HepG2 (cell line): ENCODE results near the gene PPP2R5D. TPM values are rescaled to one million over a fixed set of nuclear protein-coding genes. Genes with fewer than 3 reads are reported as not detected.
A peak's percentile ranks its signal among the peaks of the same experiment; 100 is the strongest.

Experiments
- ATAC-seq: fragments of 200-7000 bp; cut with Tn5 transposase; 3 replicates; pipeline ENCODE4 v1.9.1; 2020; ENCODE audit warnings: mild to moderate bottlenecking, moderate library complexity
- BruUV-seq: library from RNA; stranded (reverse); fragments of 400-500 nt; replicated peaks from 2 replicates; lab custom pipeline; 2021; lab: Mats Ljungman, UMichigan
- CTCF ChIA-PET: fragments of 300-600 bp; formaldehyde crosslinking; extraction: SDS; loops from one replicate; lab custom pipeline; 2021; ENCODE audit warnings: low total read pairs, inconsistent platforms, low intra/inter-chr PET ratio; lab: Yijun Ruan, JAX
- POLR2A ChIA-PET: fragments of 350-600 bp; sonication (Branson Sonifier 250); formaldehyde crosslinking; loops from one replicate; lab custom pipeline; 2020; ENCODE audit warnings: antibody characterized with exemption, inconsistent platforms; lab: Yijun Ruan, JAX
- DNase-seq: peaks from one replicate; pipeline ENCODE4 v3.0.0-alpha.2; 2015; ENCODE audit warnings: low spot score
- FAIRE-seq: peaks from 3 replicates; lab custom pipeline; 2011; peaks lifted over from hg19 to GRCh38; lab: Jason Lieb, UNC
- H2AFZ ChIP-seq: one replicate; pipeline ENCODE4 v1.6.1; 2011; ENCODE audit warnings: low read length, inconsistent platforms
- H3K27ac ChIP-seq: fragments of 300-600 bp; 3 replicates; pipeline ENCODE4 v1.8.0; 2011; ENCODE audit warnings: mixed run types, mild to moderate bottlenecking, mixed read lengths, low read length, inconsistent platforms; ENCODE audit not compliant: insufficient read depth; ENCODE audit errors: extremely low read length
- H3K27me3 ChIP-seq, 2 experiments: fragments of 200-600 bp in 1 of 2; 2 replicates in 1 of 2; 3 replicates in 1 of 2; pipeline versions ENCODE4 v1.6.0 to v1.8.0; 2011; ENCODE audit warnings: low read length in 2 of 2, mild to moderate bottlenecking in 2 of 2, moderate library complexity in 2 of 2, inconsistent platforms in 1 of 2; ENCODE audit not compliant: insufficient read depth in 2 of 2, control insufficient read depth in 1 of 2
- H3K36me3 ChIP-seq, 2 experiments: fragments of 200-600 bp in 1 of 2; replicated peaks in 1 of 2; 2 replicates in 1 of 2; 3 replicates in 1 of 2; pipeline versions ENCODE4 v1.5.1 to v1.8.0; 2011; ENCODE audit warnings: low read length in 2 of 2, inconsistent platforms in 1 of 2; ENCODE audit not compliant: insufficient read depth in 2 of 2, control insufficient read depth in 1 of 2
- H3K4me1 ChIP-seq: 2 replicates; pipeline ENCODE4 v1.5.1; 2012; ENCODE audit warnings: low read length, inconsistent platforms; ENCODE audit not compliant: insufficient read depth
- H3K4me2 ChIP-seq: 2 replicates; pipeline ENCODE4 v1.6.0; 2011; ENCODE audit warnings: low read depth, low read length, inconsistent platforms
- H3K4me3 ChIP-seq, 3 experiments: fragments of 200-600 bp in 1 of 3; sonication (generic), shearing (Covaris generic) in 1 of 3; replicated peaks in 1 of 3; 2 replicates each; pipeline ENCODE4 v1.5.1; 2011 to 2016; ENCODE audit warnings: low read length in 3 of 3, inconsistent platforms in 2 of 3, low read depth in 2 of 3, mild to moderate bottlenecking in 2 of 3, control low read depth in 1 of 3, mixed read lengths in 1 of 3; ENCODE audit not compliant: insufficient read depth in 1 of 3
- H3K79me2 ChIP-seq: one replicate; pipeline ENCODE4 v1.6.1; 2011; ENCODE audit warnings: low read length, inconsistent platforms; ENCODE audit not compliant: insufficient read depth
- H3K9ac ChIP-seq: 2 replicates; pipeline ENCODE4 v1.6.0; 2011; ENCODE audit warnings: mild to moderate bottlenecking, low read depth, low read length, inconsistent platforms; ENCODE audit not compliant: insufficient read depth
- H3K9me3 ChIP-seq: 2 replicates; pipeline ENCODE4 v1.5.1; 2012; ENCODE audit warnings: mild to moderate bottlenecking, low read length
- H4K20me1 ChIP-seq: 2 replicates; pipeline ENCODE4 v1.6.0; 2011; ENCODE audit warnings: inconsistent platforms, mild to moderate bottlenecking, low read length, moderate library complexity; ENCODE audit not compliant: insufficient read depth
- ARID4A ChIP-seq: sonication (generic); formaldehyde crosslinking; IDR thresholded peaks from 2 replicates; pipeline ENCODE4 v1.5.0; 2020; ENCODE audit warnings: mild to moderate bottlenecking, missing genetic modification reagents, borderline replicate concordance
- HNF4A ChIP-seq: sonication (generic); formaldehyde crosslinking; IDR thresholded peaks from 2 replicates; pipeline ENCODE4 v1.4.0; 2020; ENCODE audit warnings: missing genetic modification reagents
- NR2F6 ChIP-seq, 2 experiments: IDR thresholded peaks; 2 replicates each; pipeline ENCODE4 v1.6.1; 2016; ENCODE audit warnings: antibody characterized with exemption in 1 of 2, mild to moderate bottlenecking in 1 of 2
- SRY ChIP-seq: sonication (generic); formaldehyde crosslinking; IDR thresholded peaks from 2 replicates; pipeline ENCODE4 v1.8.0; 2022; ENCODE audit warnings: mild to moderate bottlenecking, missing genetic modification reagents
- ZNF274 ChIP-seq: sonication (generic); formaldehyde crosslinking; IDR thresholded peaks from 2 replicates; pipeline ENCODE4 v1.5.1; 2020; ENCODE audit warnings: mild to moderate bottlenecking, missing genetic modification reagents
- ZNF646 ChIP-seq: sonication (generic); formaldehyde crosslinking; IDR thresholded peaks from 2 replicates; pipeline ENCODE4 v1.9.0; 2021; ENCODE audit warnings: mild to moderate bottlenecking, missing genetic modification reagents
- whole genome bisulfite sequencing: methylation state at CpG from one replicate; pipeline ENCODE4 v1.1.6; 2017; ENCODE audit warnings: low lambda C conversion rate; 5-methylcytosine and 5-hydroxymethylcytosine counted together
- in situ Hi-C: cut with HindIII; loops from 2 replicates; pipeline ENCODE4 v1.10.0; 2017; ENCODE audit warnings: low pct_unique_long_range_greater_than_20kb; ENCODE audit not compliant: extremely low pct_ligation_motif_present
- intact Hi-C: fragments of 100-400 bp; cut with micrococcal nuclease; formaldehyde crosslinking; loops from one replicate; pipeline ENCODE4 v1.10.0; 2022; ENCODE audit not compliant: unreplicated experiment
- polyA plus RNA-seq, 8 experiments: library from polyadenylated mRNA; depleted of rRNA in 3 of 8; stranded (reverse) in 7 of 8; unstranded in 1 of 8; fragments of >200 nt; fragmentation: Illumina TruSeq in 4 of 8; extraction: Trizol in 4 of 8; gene quantifications; 2 replicates each; pipeline versions ENCODE4 v1.2.1 to v1.2.3, GENCODE V29; 2011 to 2016; ENCODE audit warnings: low read depth in 4 of 8, missing spikeins in 1 of 8, mixed read lengths in 1 of 8; ENCODE audit not compliant: insufficient read depth in 1 of 8
- total RNA-seq, 5 experiments: library from RNA; depleted of rRNA; stranded (reverse); fragments of >200 nt; fragmentation: Illumina TruSeq; extraction: Trizol; gene quantifications; 2 replicates each; pipeline ENCODE4 v1.2.3, GENCODE V29; 2016; ENCODE audit warnings: low read depth in 1 of 5
- TF ChIP-seq, protein P1 (sequence below): sonication (generic); formaldehyde crosslinking; IDR thresholded peaks from 2 replicates; pipeline ENCODE4 v1.4.0; 2020; ENCODE audit warnings: missing genetic modification reagents, borderline replicate concordance

PPP2R5D gene
- total and polyA plus RNA-seq, 2 of the 13 experiments (the other 11 are each of a cell fraction or from before 2014, with no cell fraction given), result 53.7 to 60.4 TPM

DNA sequence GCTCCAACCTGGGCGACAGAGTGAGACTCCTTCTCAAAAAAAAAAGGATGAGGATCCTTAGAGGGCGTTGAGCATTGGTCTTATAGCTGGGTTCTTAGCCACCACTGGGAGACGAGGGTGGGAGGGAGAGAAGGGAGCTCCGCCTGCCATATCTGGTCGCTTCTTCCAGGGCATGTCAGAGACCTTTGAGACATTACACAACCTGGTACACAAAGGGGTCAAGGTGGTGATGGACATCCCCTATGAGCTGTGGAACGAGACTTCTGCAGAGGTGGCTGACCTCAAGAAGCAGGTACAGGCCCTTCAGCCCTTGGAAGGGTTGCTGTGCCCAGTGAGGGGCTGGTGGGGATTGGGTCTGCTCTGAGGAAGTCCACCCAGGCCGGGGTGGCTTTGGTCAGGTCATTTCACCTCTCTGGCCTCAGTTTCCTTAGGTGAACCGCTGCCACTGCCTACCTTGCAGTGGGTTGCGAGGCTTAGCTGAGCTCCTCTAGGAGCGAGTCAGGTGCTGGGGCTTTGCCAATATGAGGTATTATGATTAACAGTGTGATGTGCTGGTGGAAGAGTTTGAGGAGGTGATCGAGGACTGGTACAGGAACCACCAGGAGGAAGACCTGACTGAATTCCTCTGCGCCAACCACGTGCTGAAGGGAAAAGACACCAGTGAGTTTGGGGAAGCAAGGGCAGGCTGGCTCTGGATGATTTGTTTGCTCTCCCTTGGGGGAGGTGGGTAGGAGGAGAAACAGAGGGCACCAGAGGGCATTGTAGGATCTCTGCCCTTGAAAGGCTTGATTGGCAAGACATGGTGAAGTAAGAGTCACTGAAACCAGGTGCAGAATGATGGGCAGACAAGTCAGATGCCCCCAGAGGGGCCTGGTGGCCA is 46.6 kb upstream of the PPP2R5D start:
- no peak overlapping the region for H3K4me3 ChIP-seq
- H3K4me2 ChIP-seq, result no peak overlapping the region
- in situ Hi-C loops, result no loop called here
- peaks cover 15 to 41% of the 10 kb centered on the region in 2 experiments for H3K36me3 ChIP-seq
- no peaks in the 10 kb centered on the region for H4K20me1 ChIP-seq
- POLR2A ChIA-PET, result interaction anchor here (0.8 to 5.0 kb wide), 6 partner anchors 8 to 58 kb away, joined by 3 to 56 read pairs (median 4); partner anchors contain the start of genes CNPY3, GNMT, PEX6 and PPP2R5D
- intact Hi-C loops, result loop anchor here (5.0 kb wide), 1 partner anchor 35 kb away; no protein-coding TSS in a partner anchor
- DNase-seq, result no peak
- no peak overlapping the region for H2AFZ ChIP-seq
- no peak for FAIRE-seq
- H3K79me2 ChIP-seq, result peaks cover 12% of the 10 kb centered on the region
- CTCF ChIA-PET, result no interaction called here
- peak overlapping the region; percentile 81 for H3K27ac ChIP-seq
- WGBS, result 87% methylated on average over 12 of the region's 13 CpGs
- H3K4me1 ChIP-seq, result peaks cover 67% of the 10 kb centered on the region
- H3K9ac ChIP-seq, result no peak overlapping the region
- no peak for ATAC-seq
- no peaks in the 10 kb centered on the region for H3K27me3 ChIP-seq
- no TSS peak for BruUV-seq
- H3K9me3 ChIP-seq, result no peaks in the 10 kb centered on the region
- TF ChIP-seq, protein P1, sequence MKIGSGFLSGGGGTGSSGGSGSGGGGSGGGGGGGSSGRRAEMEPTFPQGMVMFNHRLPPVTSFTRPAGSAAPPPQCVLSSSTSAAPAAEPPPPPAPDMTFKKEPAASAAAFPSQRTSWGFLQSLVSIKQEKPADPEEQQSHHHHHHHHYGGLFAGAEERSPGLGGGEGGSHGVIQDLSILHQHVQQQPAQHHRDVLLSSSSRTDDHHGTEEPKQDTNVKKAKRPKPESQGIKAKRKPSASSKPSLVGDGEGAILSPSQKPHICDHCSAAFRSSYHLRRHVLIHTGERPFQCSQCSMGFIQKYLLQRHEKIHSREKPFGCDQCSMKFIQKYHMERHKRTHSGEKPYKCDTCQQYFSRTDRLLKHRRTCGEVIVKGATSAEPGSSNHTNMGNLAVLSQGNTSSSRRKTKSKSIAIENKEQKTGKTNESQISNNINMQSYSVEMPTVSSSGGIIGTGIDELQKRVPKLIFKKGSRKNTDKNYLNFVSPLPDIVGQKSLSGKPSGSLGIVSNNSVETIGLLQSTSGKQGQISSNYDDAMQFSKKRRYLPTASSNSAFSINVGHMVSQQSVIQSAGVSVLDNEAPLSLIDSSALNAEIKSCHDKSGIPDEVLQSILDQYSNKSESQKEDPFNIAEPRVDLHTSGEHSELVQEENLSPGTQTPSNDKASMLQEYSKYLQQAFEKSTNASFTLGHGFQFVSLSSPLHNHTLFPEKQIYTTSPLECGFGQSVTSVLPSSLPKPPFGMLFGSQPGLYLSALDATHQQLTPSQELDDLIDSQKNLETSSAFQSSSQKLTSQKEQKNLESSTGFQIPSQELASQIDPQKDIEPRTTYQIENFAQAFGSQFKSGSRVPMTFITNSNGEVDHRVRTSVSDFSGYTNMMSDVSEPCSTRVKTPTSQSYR (CRISPR knock-in tag), result no peak
- 0 out of 2 replicates have a peak, but pooled peaks have one; percentile 25 for TF ChIP-seq ZNF274 (CRISPR knock-in tag)
- no peak for TF ChIP-seq ZNF646 (CRISPR knock-in tag)
- peak; percentile 56; the same call in 1 of the 2 replicates for TF ChIP-seq HNF4A (CRISPR knock-in tag)
- 0 out of 2 replicates have a peak, but pooled peaks have one; percentile 6 for TF ChIP-seq SRY
- TF ChIP-seq NR2F6 (IDR thresholded peaks at IDR 0.05), result no peak
- TF ChIP-seq NR2F6 (CRISPR knock-in tag; IDR thresholded peaks at IDR 0.05), result peak; percentile 47; the same call in 1 of the 2 replicates
- TF ChIP-seq ARID4A, result 0 out of 2 replicates have a peak, but pooled peaks have one; percentile 17
